Body of pancreas (tissue), 4 donors: ENCODE results near the gene HASPIN. TPM values are rescaled to one million over a fixed set of nuclear protein-coding genes. Genes with fewer than 3 reads are reported as not detected.

Source experiments
- ATAC-seq: fragments of 150-250 bp; one replicate; pipeline ENCODE4 v1.9.1; 2016
- DNase-seq, 4 donors: peaks; one replicate each; pipeline ENCODE4 v3.0.0-alpha.2; 2019
- H3K27ac ChIP-seq, 4 donors: fragments of 200-600 bp; sonication (generic); 1 replicate in 3 of 4; 2 replicates in 1 of 4; pipeline versions ENCODE4 v1.5.1 to v1.6.1; 2016 to 2019; ENCODE audit warnings: mild to moderate bottlenecking in 1 of 4, mixed read lengths in 1 of 4, moderate library complexity in 1 of 4
- H3K27me3 ChIP-seq, 2 donors: fragments of 200-600 bp; sonication (generic); one replicate each; pipeline ENCODE4 v1.6.0; 2016; ENCODE audit warnings: mild to moderate bottlenecking in 1 of 2
- H3K36me3 ChIP-seq, 2 donors: fragments of 200-600 bp; sonication (generic); replicated peaks in 1 of 2; 2 replicates each; pipeline ENCODE4 v1.5.1; 2016; ENCODE audit warnings: low read depth in 2 of 2; ENCODE audit not compliant: insufficient read depth in 1 of 2
- H3K4me1 ChIP-seq: fragments of 200-600 bp; sonication (generic); one replicate; pipeline ENCODE4 v1.6.0; 2016
- H3K4me3 ChIP-seq, 2 donors: fragments of 200-600 bp; sonication (generic); 1 replicate in 1 of 2; 2 replicates in 1 of 2; pipeline ENCODE4 v1.5.1; 2016 to 2019
- H3K9me3 ChIP-seq, 3 donors: fragments of 200-600 bp; sonication (generic); 1 replicate in 2 of 3; 2 replicates in 1 of 3; pipeline ENCODE4 v1.5.1; 2016
- POLR2A ChIP-seq, 3 donors: fragments of 450-650 bp; IDR thresholded peaks; one replicate each; pipeline ENCODE4 v1.6.1; 2016; ENCODE audit warnings: antibody characterized with exemption in 3 of 3, mild to moderate bottlenecking in 2 of 3
- WGBS, 2 donors: methylation state at CpG; one replicate each; pipeline ENCODE4 v1.1.5; 2017; 5-methylcytosine and 5-hydroxymethylcytosine counted together
- intact Hi-C: fragments of 100-400 bp; cut with DNase I; formaldehyde crosslinking; loops from one replicate; pipeline ENCODE4 v1.15.1; 2023
- total RNA-seq, 2 donors: library from RNA; depleted of rRNA; stranded (reverse); fragments of >200 nt; gene quantifications; one replicate each; pipeline ENCODE4 v1.1.0, GENCODE V29; 2016
- TF ChIP-seq, protein P1 (sequence below), 7 experiments: fragments of 450-650 bp in 4 of 7; fragments of 200-600 bp in 3 of 7; sonication (generic) in 3 of 7; IDR thresholded peaks; one replicate each; pipeline ENCODE4 v1.5.1; 2016 to 2019; ENCODE audit warnings: antibody characterized with exemption in 7 of 7

Gene HASPIN
- total RNA-seq, 2 donors from 2014 or later = not detected

DNA sequence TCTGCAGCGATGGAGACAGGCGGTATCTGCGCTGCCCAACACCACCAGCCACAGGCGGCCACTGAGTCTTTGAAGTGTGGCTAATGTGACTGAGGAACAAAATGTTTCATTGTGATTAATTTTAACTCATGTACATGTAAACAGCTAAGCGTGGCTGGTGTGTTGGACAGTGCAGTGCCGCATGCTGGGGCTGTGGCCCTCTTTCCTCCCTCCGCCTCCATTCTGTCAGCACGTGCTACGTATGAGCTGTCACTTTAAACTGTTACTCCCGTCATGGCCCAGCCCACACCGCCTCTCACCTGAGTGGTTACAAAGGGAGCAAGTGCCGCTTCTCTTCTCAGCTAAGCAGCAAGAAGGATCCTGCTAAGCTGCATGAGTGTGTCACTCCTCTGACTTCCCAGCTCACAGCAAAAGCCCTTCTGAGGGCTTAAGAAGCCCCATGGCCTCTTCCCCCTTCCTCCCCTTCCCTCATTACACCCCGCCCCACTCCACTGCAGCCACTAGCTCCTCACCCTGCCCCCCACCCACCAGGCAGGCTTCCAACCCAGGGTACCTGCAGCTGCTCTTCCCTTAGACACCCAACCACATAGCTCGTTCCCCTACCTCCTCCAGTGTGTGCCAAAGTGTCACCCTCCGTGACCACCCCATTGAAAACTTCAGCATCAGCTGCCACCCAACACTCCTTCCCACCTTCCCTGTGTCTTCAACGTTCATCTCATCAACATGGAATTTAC is 15.0 kb downstream of the HASPIN start:
- H3K36me3 ChIP-seq = no peaks in the 10 kb centered on the region
- ATAC-seq (peak; percentile 77), DNase-seq (peak; percentile 74 to 85 (median 82))
- no peaks in the 10 kb centered on the region for H3K27me3 ChIP-seq
- 17% methylated on average over 14 to 16 of the region's 16 CpGs for WGBS, 2 donors
- peaks cover 19% of the 10 kb centered on the region for H3K4me1 ChIP-seq
- TF ChIP-seq POLR2A (IDR thresholded peaks at IDR 0.05) = peak in 2 of 3 donors; percentile 37 to 47
- TF ChIP-seq, protein P1, sequence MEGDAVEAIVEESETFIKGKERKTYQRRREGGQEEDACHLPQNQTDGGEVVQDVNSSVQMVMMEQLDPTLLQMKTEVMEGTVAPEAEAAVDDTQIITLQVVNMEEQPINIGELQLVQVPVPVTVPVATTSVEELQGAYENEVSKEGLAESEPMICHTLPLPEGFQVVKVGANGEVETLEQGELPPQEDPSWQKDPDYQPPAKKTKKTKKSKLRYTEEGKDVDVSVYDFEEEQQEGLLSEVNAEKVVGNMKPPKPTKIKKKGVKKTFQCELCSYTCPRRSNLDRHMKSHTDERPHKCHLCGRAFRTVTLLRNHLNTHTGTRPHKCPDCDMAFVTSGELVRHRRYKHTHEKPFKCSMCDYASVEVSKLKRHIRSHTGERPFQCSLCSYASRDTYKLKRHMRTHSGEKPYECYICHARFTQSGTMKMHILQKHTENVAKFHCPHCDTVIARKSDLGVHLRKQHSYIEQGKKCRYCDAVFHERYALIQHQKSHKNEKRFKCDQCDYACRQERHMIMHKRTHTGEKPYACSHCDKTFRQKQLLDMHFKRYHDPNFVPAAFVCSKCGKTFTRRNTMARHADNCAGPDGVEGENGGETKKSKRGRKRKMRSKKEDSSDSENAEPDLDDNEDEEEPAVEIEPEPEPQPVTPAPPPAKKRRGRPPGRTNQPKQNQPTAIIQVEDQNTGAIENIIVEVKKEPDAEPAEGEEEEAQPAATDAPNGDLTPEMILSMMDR (IDR thresholded peaks at IDR 0.05) = peak in 1 of 7 experiments; percentile 3
- H3K4me3 ChIP-seq = no peak overlapping the region
- H3K27ac ChIP-seq = peak overlapping the region in 3 of 4 donors; percentile 72 to 78 (median 75)
- intact Hi-C loops = loop anchor here (10.0 kb wide), 1 partner anchor 86 kb away; no protein-coding TSS in a partner anchor
- H3K9me3 ChIP-seq = no peaks in the 10 kb centered on the region

DNA sequence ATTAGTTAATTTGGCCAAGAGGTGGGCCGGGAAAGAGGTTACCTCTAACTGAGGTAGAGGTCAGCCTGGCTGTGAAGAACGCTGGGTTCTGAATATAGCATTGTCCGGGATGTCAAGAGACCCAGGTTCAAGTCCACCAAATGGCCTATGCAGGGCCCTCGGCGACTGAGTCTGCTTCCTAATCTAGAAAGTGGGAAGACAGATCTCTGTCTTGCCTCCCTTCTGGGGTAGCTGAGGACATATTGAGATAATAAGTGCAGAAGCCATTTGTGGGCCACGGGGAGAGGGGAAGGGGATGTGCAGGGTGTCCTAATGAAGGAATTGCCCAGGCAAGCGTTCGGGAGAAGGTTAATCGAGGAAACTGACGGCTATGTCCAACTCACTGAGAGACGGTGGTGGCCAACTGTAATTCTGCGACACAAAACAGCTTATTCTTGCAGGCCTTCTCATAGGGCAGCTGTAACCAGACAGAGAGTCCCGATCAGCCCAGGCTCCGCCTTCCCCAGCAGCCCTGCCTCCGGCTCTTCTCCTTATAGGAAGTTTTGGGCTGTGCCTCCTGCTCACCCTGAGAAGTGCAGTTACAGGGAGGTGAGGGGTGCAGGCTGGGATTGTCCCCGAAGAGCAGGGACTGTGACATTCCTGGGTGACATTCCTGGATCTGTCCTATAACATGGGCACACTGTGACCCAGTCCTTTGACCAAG is 15.9 kb downstream of the HASPIN start:
- no peak for DNase-seq
- 70 to 75% methylated on average over 15 of the region's 16 CpGs for WGBS, 2 donors
- TF ChIP-seq, protein P1 (IDR thresholded peaks at IDR 0.05) = no peak
- no peak for TF ChIP-seq POLR2A (IDR thresholded peaks at IDR 0.05)
- H3K4me1 ChIP-seq = peaks cover 19% of the 10 kb centered on the region
- no peak overlapping the region for H3K4me3 ChIP-seq
- H3K27ac ChIP-seq = no peak overlapping the region
- ATAC-seq = no peak
- H3K9me3 ChIP-seq = no peaks in the 10 kb centered on the region
- intact Hi-C loops = loop anchor here (10.0 kb wide), 1 partner anchor 85 kb away; no protein-coding TSS in a partner anchor
- no peaks in the 10 kb centered on the region for H3K27me3 ChIP-seq
- no peaks in the 10 kb centered on the region for H3K36me3 ChIP-seq

DNA sequence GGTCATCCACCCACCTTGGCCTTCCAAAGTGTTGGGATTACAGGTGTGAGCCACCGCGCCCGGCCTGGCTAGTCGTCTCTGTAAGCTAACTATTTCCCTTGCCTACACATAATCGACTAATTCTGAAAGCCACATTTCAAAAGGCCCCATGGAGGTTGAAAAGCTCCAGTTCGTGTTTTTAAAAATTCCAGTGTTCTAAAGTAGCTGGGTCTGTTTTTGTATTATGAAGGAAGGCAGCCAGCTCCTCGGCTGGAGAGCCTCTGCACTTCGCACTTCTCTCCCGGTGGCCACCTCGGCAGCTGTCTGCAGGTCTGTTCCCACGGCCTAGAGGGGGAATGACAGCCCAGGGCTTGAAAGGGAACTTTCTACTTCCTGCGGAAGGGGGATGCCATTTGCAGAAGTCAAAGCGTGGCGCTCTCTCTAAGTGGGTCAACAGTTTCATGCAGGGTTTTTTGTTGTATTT is 16.9 kb downstream of the HASPIN start:
- TF ChIP-seq POLR2A (IDR thresholded peaks at IDR 0.05) = no peak
- TF ChIP-seq, protein P1 (IDR thresholded peaks at IDR 0.05) = no peak
- Histone ChIP-seq H3K27ac (no peak overlapping the region), H3K9me3 (no peaks in the 10 kb centered on the region), H3K4me1 (peaks cover 19% of the 10 kb centered on the region), H3K27me3 (no peaks in the 10 kb centered on the region), H3K4me3 (no peak overlapping the region), H3K36me3 (no peaks in the 10 kb centered on the region)
- DNase-seq (peak in 1 of 4 donors; percentile 45), ATAC-seq (no peak)
- intact Hi-C loops = no loop called here
- 59 to 74% methylated on average over 14 of the region's 14 CpGs for WGBS, 2 donors

DNA sequence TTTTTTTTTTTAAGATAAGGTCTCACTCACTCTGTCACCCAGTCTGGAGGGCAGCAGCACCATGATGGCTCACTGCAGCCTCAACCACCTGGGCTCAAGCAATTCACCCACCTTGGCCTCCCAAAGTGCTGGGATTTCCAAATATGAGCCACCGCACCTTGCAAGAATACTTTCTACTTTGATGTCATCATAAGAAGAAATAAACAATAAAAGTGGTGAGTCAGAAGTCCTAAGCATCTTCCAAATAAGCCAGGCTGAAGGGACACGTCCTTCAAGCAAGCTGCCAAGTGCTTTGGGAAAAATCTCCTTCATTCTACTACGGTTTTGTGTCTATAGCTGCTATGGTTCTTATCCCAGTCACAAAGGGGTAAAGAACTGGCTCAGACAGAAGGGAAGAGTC is 20.3 kb downstream of the HASPIN start:
- peaks cover 2% of the 10 kb centered on the region for H3K4me1 ChIP-seq
- no peak overlapping the region for H3K27ac ChIP-seq
- intact Hi-C loops = no loop called here
- 70 to 78% methylated on average over 3 of the region's 3 CpGs for WGBS, 2 donors
- no peak overlapping the region for H3K4me3 ChIP-seq
- no peaks in the 10 kb centered on the region for H3K27me3 ChIP-seq
- TF ChIP-seq, protein P1 (IDR thresholded peaks at IDR 0.05) = no peak
- no peak for TF ChIP-seq POLR2A (IDR thresholded peaks at IDR 0.05)
- H3K36me3 ChIP-seq = no peaks in the 10 kb centered on the region
- ATAC-seq (no peak), DNase-seq (no peak)
- no peaks in the 10 kb centered on the region for H3K9me3 ChIP-seq
